T-helper 17 cell (primary cell): ENCODE data around the gene MBD3. TPM values are rescaled to one million over a fixed set of nuclear protein-coding genes. Genes with fewer than 3 reads are reported as not detected.

Source experiments
- ATAC-seq: fragments of 150-1000 bp; cut with Tn5 transposase; 2 replicates; pipeline ENCODE4 v1.10.0; 2021; ENCODE audit warnings: mild to moderate bottlenecking, moderate library complexity
- DNase-seq, 3 donors: peaks; one replicate each; pipeline versions ENCODE4 v3.0.0 to v3.0.0-alpha.2; 2020 to 2021
- H3K9me3 ChIP-seq: one replicate; pipeline ENCODE4 v1.7.0; 2013; ENCODE audit warnings: low read length, mild to moderate bottlenecking; ENCODE audit not compliant: control insufficient read depth, poor library complexity, severe bottlenecking
- H3K27ac Mint-ChIP-seq: one replicate; pipeline ENCODE4 v1.8.0; 2022; ENCODE audit warnings: mild to moderate bottlenecking, moderate library complexity, mixed read lengths
- H3K27me3 Mint-ChIP-seq: one replicate; pipeline ENCODE4 v1.8.0; 2022; ENCODE audit warnings: mixed read lengths
- H3K36me3 Mint-ChIP-seq: one replicate; pipeline ENCODE4 v1.8.0; 2022; ENCODE audit warnings: low read depth, mixed read lengths
- H3K4me1 Mint-ChIP-seq: one replicate; pipeline ENCODE4 v1.8.0; 2022; ENCODE audit warnings: mild to moderate bottlenecking, mixed read lengths
- H3K4me3 Mint-ChIP-seq: one replicate; pipeline ENCODE4 v1.8.0; 2022; ENCODE audit warnings: mild to moderate bottlenecking, moderate library complexity, mixed read lengths
- total RNA-seq, 4 donors: library from RNA in 2 of 4; stranded (reverse) in 2 of 4; gene quantifications; one replicate each; pipeline ENCODE4 v1.2.3 and lab custom pipeline; 2022 to 2026

Gene MBD3
- total RNA-seq, 2 donors from 2014 or later: 37.9 to 40.6 TPM

- Mint-ChIP-seq H3K4me1 (peaks cover 9% of the 10 kb centered on the region), H3K27me3 (peaks cover 41% of the 10 kb centered on the region), H3K36me3 (peaks cover 8% of the 10 kb centered on the region), H3K4me3 (no peak overlapping the region), H3K27ac (no peak overlapping the region)
- H3K9me3 ChIP-seq: no peaks in the 10 kb centered on the region
- DNase-seq (no peak), ATAC-seq (no peak)
Observed at GRCh38 chr19:1528596-1529429, 63.9 kb downstream of the MBD3 start.

- Mint-ChIP-seq H3K4me1 (peaks cover 9% of the 10 kb centered on the region), H3K4me3 (no peak overlapping the region)
Observed at GRCh38 chr19:1527650-1528309, 64.9 kb downstream of the MBD3 start.

GRCh38 chr19:1526979-1527649 is 65.6 kb downstream of the MBD3 start:
- DNase-seq: no peak
- Mint-ChIP-seq H3K4me1 (peaks cover 9% of the 10 kb centered on the region), H3K36me3 (peaks cover 8% of the 10 kb centered on the region), H3K27me3 (peaks cover 41% of the 10 kb centered on the region), H3K27ac (no peak overlapping the region), H3K4me3 (no peak overlapping the region)
- H3K9me3 ChIP-seq: no peaks in the 10 kb centered on the region
- no peak for ATAC-seq

More at GRCh38 chr19:1527650-1528309, 64.9 kb downstream of the MBD3 start:
- DNase-seq: no peak
- Mint-ChIP-seq H3K27me3 (peaks cover 41% of the 10 kb centered on the region), H3K27ac (no peak overlapping the region), H3K36me3 (peaks cover 8% of the 10 kb centered on the region)
- H3K9me3 ChIP-seq: no peaks in the 10 kb centered on the region
- no peak for ATAC-seq

- H3K9me3 ChIP-seq: no peaks in the 10 kb centered on the region
- DNase-seq (no peak), ATAC-seq (no peak)
- no peak overlapping the region for H3K27ac Mint-ChIP-seq
- H3K27me3 Mint-ChIP-seq: peaks cover 37% of the 10 kb centered on the region
- H3K4me3 Mint-ChIP-seq: peak overlapping the region; percentile 25
- H3K4me1 Mint-ChIP-seq: peaks cover 9% of the 10 kb centered on the region
- peaks cover 8% of the 10 kb centered on the region for H3K36me3 Mint-ChIP-seq
Observed at GRCh38 chr19:1526066-1526778, 66.4 kb downstream of the MBD3 start.

GRCh38 chr19:1525343-1525742 is 67.3 kb downstream of the MBD3 start:
- H3K4me1 Mint-ChIP-seq: peaks cover 9% of the 10 kb centered on the region
- H3K4me3 Mint-ChIP-seq: no peak overlapping the region
- ATAC-seq (no peak), DNase-seq (no peak)
- peaks cover 8% of the 10 kb centered on the region for H3K36me3 Mint-ChIP-seq
- H3K27me3 Mint-ChIP-seq: peaks cover 37% of the 10 kb centered on the region
- H3K27ac Mint-ChIP-seq: no peak overlapping the region
- no peaks in the 10 kb centered on the region for H3K9me3 ChIP-seq

- H3K36me3 Mint-ChIP-seq: peaks cover 8% of the 10 kb centered on the region
Observed at GRCh38 chr19:1524972-1525325, 67.7 kb downstream of the MBD3 start.

GRCh38 chr19:1524287-1524971 is 68.2 kb downstream of the MBD3 start:
- H3K9me3 ChIP-seq: no peaks in the 10 kb centered on the region
- no peak overlapping the region for H3K27ac Mint-ChIP-seq
- peak overlapping the region; percentile 55 for H3K4me3 Mint-ChIP-seq
- H3K4me1 Mint-ChIP-seq: peaks cover 9% of the 10 kb centered on the region
- no peak for DNase-seq
- peaks cover 8% of the 10 kb centered on the region for H3K36me3 Mint-ChIP-seq
- H3K27me3 Mint-ChIP-seq: peaks cover 31% of the 10 kb centered on the region
- ATAC-seq: no peak

More at GRCh38 chr19:1524972-1525325, 67.7 kb downstream of the MBD3 start:
- Mint-ChIP-seq H3K27me3 (peaks cover 34% of the 10 kb centered on the region), H3K27ac (no peak overlapping the region), H3K4me1 (peaks cover 9% of the 10 kb centered on the region), H3K4me3 (peak overlapping the region; percentile 15)
- ATAC-seq (no peak), DNase-seq (no peak)
- no peaks in the 10 kb centered on the region for H3K9me3 ChIP-seq

Other genes starting within 250 kb of the MBD3 start
- gene NDUFS7, start 209.0 kb downstream of the MBD3 start, total RNA-seq: 10 to 100 TPM; 50.9 to 54.7 TPM
- 1 to 10 TPM; 9.0 to 9.9 TPM for gene GAMT, start 191.3 kb downstream of the MBD3 start, total RNA-seq
- 100 to 1,000 TPM; 148 to 163 TPM for gene DAZAP1, start 185.3 kb downstream of the MBD3 start, total RNA-seq
- 1,000 to 10,000 TPM; 1,653 to 1,678 TPM for gene RPS15, start 154.5 kb downstream of the MBD3 start, total RNA-seq
- under 1 TPM; 0.07 to 0.44 TPM for gene APC2, start 142.7 kb downstream of the MBD3 start, total RNA-seq
- gene C19orf25, start 113.7 kb downstream of the MBD3 start, total RNA-seq: 10 to 100 TPM; 24.3 to 29.0 TPM
- gene PCSK4, start 102.5 kb downstream of the MBD3 start, total RNA-seq: 1 to 10 TPM; 3.3 to 4.5 TPM
- 1 to 10 TPM; 1.8 to 2.3 TPM for gene REEP6, start 101.7 kb downstream of the MBD3 start, total RNA-seq
- gene ADAMTSL5, start 79.8 kb downstream of the MBD3 start, total RNA-seq: 1 to 10 TPM; 2.9 to 5.6 TPM
- gene PLK5, start 68.8 kb downstream of the MBD3 start, total RNA-seq: not detected
- gene MEX3D, start 24.5 kb downstream of the MBD3 start, total RNA-seq: 1 to 10 TPM; 2.7 to 3.3 TPM
- 100 to 1,000 TPM; 125 to 128 TPM for gene UQCR11, start 12.6 kb upstream of the MBD3 start, total RNA-seq
- 10 to 100 TPM; 46.9 to 47.4 TPM for gene TCF3, start 59.8 kb upstream of the MBD3 start, total RNA-seq
- gene ONECUT3, start 160.6 kb upstream of the MBD3 start, total RNA-seq: not detected
- 1 to 10 TPM; 4.6 to 6.0 TPM for gene ATP8B3, start 219.4 kb upstream of the MBD3 start, total RNA-seq